22Rv1 (cell line): Measurements from ENCODE around the gene GATAD2B.

Experiments
- CTCF ChIP-seq: fragments of 450-650 bp; IDR thresholded peaks from 2 replicates; pipeline ENCODE4 v1.5.1; 2017; ENCODE audit warnings: mild to moderate bottlenecking
- ZFX ChIP-seq: fragments of 450-650 bp; IDR thresholded peaks from 2 replicates; pipeline ENCODE4 v1.6.1; 2017; ENCODE audit warnings: antibody characterized with exemption, borderline replicate concordance

DNA sequence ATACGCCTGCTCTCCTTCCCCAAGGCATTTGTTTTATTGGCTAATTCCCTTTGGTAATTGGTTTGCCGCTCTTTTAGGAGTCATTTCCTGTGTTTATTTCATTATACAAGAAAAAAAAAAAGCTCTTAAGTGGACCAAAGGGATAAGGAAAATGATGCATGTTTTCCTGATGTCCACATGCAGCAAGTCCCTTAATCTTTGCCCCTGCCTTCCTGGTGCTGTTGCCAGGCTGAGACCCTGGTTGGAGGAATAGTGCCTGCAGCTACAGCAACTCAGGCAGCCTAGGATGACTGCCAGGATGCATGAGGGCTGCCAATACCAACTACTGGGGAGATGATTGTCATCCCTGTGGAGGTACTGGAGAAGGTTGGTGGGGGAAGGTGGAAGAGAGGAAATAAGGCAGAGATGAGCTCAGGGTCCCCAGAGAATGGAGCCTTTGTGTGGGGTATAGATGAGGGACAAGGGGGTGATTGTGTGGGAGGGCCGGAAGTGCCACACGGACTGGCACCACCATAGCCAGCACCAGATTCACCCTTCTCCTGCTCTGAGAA lies 6.1 kb upstream of the GATAD2B start:
- no peak for TF ChIP-seq CTCF
- no peak for TF ChIP-seq ZFX
